ENCODE data around the gene CORIN.
"Not testable (repeated sequence)": the region's sequence is repeated elsewhere in the genome, so short reads cannot be mapped to it uniquely, and the experiment has no call there.

Gene CORIN

GRCh38 chr4:47830265-47831025 lies 7.4 kb downstream of the CORIN start:
- DNase-seq, result no peak

DNA sequence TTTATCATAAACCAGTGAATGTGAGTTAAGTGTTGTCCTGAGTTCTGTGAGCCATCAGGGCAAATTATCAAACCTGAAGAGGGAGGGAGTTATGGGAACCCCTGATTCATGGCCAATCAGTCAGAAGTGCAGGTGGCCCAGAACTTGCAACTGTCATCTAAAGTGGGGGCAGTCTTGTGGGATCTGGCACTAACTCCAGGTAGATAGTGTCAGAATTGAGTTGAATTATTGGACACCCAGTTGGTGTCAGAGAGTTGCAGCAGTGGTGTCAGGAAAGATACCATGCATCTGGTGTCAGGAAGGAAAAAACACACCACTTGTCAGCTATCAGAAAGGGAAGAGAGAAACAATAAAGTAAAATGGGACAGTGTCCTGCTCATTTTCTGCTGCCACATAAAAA lies 8.4 kb downstream of the CORIN start:
- no peak for DNase-seq

DNA sequence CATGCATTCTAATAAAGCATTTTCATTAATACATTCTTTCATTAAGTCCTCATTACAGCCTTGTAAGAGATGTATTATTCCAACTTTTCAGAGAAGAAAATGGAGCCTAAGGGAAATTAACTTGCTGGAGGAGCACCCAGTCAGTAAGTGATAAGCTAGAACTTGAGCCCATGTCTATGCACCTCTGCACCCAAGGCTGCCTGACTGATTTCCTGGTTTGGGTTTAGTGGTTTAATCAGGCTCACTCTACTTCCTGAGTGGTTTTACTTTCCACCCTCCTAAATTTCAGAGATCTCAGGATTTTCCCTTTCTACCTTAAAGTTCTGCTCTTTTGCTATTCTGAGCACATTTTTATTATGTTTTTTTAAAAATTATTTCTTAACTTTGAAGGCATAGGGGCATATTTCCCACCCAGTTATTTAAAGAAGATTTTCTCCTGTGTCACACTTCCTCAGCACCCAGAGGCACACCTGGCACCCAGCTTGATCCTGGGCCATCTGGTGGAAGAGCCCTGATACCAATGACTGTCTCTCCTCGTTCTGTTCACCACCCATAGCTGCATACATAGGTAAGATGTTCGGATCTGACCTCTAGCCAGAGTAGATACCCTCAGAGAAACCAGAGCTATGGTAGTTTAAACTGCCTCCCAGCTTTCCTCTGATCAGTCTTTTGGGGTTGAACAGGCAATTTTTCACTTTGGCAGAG lies 10.4 kb downstream of the CORIN start:
- no peak for DNase-seq

GRCh38 chr4:47824840-47825239 lies 13.0 kb downstream of the CORIN start:
- DNase-seq, result no peak

GRCh38 chr4:47819178-47819577 lies 18.7 kb downstream of the CORIN start:
- DNase-seq, result no peak

GRCh38 chr4:47817275-47817674 lies 20.6 kb downstream of the CORIN start:
- no peak for DNase-seq

DNA sequence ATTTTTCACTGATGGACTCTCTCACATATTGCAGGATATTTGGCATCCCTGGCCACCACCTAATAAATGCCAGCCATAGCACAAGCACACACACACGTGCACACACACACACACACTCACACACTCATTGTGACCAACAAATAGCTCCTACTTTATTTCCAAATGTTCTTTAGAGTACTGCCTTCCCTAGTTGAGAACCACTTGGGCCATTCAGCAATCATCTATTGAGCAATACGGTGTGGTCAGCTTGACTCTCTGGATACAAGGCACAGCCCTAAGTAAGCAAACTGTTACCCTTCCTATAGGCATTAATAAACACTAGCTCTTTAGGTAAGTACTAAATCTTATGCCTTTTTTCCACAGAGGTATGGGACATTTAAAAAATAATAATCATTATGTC lies 21.1 kb downstream of the CORIN start:
- DNase-seq, result no peak

- no peak for DNase-seq
These were observed 23.1 kb downstream of the CORIN start for GRCh38 chr4:47814618-47815295.

DNA sequence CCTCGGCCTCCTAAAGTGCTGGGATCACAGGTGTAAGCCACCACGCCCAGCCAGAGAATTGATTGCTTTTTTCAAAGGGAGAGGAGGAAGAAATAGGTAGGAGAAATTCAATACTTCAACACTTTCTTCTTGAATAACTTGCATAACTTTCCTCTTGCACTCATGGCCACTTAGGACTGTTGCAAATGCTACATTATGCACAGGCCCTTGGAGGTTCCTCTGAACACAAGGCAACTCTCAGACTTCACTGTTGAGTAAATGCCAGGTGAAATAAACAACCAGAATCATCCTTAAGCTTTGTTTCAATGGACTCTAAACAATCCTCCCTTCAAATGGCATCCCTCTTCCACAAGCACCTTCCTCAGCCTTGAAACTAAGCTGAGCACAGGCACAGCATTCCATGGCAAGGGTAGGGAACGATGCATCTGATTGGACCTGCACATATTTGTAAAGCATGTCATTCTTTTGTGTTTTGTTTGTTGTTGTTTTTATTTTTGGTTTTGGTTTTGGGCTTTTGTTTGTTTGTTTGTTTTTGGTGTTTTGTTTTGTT lies 28.1 kb downstream of the CORIN start:
- DNase-seq, result no peak

- no peak for DNase-seq
These were observed 33.3 kb downstream of the CORIN start for GRCh38 chr4:47804598-47804997.

- DNase-seq, result no peak
These were observed 36.3 kb downstream of the CORIN start for GRCh38 chr4:47801481-47802002.

- no peak for DNase-seq
These were observed 39.7 kb downstream of the CORIN start for GRCh38 chr4:47798165-47798564.

- DNase-seq, result no peak
These were observed 45.9 kb downstream of the CORIN start for GRCh38 chr4:47791965-47792364.

- no peak for DNase-seq
These were observed 47.8 kb downstream of the CORIN start for GRCh38 chr4:47790105-47790504.

- no peak for DNase-seq
These were observed 49.7 kb downstream of the CORIN start for GRCh38 chr4:47788126-47788525.

- no peak for DNase-seq
These were observed 50.9 kb downstream of the CORIN start for GRCh38 chr4:47786958-47787370.

DNA sequence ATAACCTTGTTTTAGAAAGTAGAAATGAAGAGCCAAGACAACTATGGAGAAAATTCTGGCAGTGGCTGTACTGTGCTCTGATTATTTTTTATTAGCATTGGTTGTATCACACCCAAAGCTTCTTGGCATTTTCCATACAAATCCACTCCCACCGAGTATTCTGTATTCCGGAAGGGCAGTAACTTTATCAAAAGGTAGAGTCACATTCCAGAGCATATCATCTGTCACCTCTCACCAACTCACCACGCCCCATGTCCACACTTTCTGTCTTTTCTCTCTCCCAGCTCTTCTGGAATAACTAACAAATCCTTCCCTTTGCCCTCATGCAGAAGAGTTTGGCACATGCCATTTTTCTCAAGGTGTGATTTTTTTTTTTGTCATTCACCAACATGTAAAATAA lies 52.7 kb downstream of the CORIN start:
- DNase-seq, result no peak

DNA sequence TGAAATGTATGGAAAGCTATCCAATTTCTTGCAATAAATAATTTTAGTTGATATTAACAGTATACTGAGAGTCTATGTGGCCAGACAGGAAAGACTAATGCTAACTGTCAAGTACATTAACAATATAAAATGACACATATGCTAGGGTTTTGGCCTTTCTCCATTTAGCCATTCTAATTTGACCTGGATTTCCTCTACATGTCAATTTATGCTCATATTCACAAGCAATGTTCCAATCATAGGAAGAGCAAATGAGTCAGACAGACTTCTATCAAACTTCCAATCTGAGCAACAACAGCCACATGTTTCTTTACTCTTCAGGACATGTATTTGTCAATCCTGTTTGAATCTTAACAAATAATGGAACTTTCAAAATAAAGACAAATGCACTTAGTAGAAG lies 53.6 kb downstream of the CORIN start:
- DNase-seq, result no peak

DNA sequence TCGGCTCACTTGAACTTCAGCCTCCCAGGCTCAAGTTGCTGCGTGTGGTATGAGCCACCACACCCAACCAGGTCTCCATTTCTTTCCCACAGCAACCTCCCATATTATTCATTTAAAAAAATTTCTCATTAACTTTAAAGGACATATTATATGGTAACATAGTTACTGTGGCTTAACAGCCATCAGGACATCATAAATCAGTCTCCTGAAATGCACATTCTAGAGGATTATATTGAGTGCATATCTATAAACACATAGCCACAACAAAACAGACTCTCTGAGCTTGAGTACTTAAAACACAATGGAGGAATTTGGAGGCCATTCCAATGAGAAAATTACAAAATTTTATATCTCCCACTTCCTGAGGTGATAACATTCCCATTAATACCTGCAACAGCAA lies 61.5 kb downstream of the CORIN start:
- DNase-seq, result no peak

GRCh38 chr4:47774079-47774478 lies 63.8 kb downstream of the CORIN start:
- no peak for DNase-seq

DNA sequence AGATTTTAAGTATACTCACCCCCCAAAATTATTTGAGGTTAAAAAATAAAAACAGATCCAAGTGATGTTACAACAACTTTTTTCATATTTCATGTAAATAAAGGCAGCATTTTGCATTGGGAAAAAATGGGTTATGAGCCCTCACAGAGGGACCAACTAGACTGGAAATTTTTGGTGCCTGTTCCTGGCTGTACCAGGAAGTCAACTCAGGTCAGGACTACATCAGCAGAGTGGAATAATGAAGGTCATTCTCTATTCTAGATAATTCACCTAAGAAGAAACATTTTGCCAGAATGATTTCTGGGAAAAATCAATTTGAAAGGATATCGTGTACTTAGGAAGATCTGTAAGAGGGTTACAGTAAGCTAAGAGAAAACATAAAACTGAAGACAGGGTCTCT lies 66.8 kb downstream of the CORIN start:
- no peak for DNase-seq

GRCh38 chr4:47767956-47768355 lies 69.9 kb downstream of the CORIN start:
- not testable (repeated sequence) for DNase-seq

DNA sequence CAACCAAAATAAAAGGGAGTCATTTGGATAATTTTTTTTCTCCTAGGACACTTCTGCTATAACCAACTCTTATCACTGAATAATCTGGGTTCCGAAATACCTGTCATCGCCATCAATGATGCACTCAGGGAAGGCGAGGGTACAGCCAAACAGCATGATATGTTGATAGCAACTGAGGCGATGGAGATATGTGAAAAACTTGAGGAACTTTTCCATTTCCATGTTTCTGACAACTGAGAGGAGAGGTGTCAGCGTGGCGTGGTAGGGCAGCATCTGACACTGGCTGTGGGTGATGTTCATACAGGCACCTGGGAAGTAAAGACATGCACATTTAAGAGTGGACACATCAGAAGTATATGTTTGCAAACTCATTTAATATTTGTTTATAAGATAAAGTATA lies 74.6 kb downstream of the CORIN start:
- DNase-seq, result no peak

Measured in stimulated activated CD4-positive, alpha-beta T cell treated with anti-CD3 and anti-CD28 coated beads, Interleukin-2, amount 100 ng/mL, for 24 hours (primary cell).